HG03354 (cell line): Measurements from ENCODE around the gene WBP1L.
"Not testable (repeated sequence)": the region's sequence is repeated elsewhere in the genome, so short reads cannot be mapped to it uniquely, and the experiment has no call there.

Experiments
- ATAC-seq: cut with Tn5 transposase; IDR thresholded peaks from one replicate; pipeline ENCODE4 v1.9.1; 2021; ENCODE audit warnings: mild to moderate bottlenecking; ENCODE audit not compliant: unreplicated experiment, poor library complexity, severe bottlenecking

The WBP1L gene

DNA sequence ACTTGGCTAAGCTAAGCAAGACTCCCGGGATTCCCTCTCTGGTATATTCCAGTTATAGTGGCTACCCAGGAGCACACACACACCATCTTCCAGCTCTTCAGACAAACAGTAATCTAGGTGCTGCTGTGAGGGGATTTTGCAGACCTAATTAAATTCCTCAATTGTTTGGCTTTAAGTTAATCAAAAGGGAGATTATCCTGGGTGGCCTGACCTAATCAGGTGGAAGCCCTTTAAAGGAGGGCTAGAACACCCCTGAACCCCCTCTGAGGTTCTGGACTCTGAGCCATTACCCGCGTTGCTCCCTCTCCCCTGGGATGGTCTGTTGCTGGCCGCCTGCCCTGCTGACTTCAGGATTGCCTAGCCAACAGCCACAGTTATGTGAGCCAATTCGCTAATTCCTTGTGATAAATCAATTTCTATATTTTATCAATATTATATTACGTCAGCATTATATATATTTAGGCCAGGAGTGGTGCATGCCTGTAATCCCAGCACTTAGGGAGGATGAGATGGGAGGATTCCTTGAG is 22.9 kb upstream of the WBP1L start:
- no peak for ATAC-seq

DNA sequence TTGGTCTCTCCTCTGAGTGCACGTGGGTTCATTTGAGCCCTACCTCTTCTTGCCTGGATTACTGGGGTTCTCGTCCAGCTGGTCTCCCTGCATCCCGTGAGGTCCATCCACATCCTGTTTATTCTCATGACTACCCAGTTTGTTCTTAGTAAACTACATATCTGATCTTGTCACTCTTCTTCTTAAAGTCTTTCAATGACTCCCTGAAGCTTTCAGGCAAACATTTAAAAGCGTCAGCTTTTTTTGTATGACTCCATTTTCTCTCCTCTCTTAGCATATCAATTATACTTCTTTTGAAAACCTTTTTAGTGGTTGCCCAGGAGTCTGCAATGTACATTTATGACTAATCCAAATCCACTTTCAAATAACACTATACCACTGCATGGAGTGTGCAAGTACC is 21.8 kb upstream of the WBP1L start:
- ATAC-seq = no peak

DNA sequence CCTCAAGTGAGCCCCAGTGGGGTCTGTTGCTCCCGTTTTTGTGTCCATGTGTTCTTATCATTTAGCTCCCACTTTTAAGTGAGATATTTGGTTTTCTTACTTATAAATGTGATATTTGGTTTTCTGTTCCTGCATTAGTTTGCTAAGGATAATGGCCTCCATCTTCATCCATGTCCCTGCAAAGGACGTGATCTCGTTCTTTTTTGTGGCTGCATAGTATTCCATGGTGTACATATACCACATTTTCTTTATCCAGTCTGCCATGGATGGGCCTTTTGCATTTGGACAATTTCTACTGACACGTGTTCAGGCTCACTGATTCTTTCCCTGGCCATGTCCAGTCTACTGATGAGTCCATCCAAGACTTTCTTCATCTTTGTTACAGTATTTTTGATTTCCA is 19.8 kb upstream of the WBP1L start:
- ATAC-seq = no peak

DNA sequence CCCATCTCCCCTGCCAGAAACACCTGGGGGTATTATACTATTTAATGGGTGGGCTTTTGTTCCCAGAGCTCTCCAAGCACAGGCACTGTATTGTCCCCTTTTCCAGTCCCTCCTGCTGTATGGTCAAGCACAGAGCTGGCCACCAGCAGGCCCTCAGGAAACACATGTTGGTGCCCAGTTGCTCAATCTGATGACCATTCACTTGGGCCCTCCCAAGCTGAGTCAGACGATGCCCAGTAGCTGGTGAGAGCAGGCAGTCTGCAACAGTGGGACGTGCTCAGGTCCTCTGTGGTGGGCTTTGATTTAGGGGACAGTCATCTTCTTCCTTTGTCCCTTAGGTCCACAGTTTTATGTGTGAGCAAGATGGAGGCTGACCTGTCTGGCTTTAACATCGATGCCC is 17.5 kb upstream of the WBP1L start:
- ATAC-seq = no peak

DNA sequence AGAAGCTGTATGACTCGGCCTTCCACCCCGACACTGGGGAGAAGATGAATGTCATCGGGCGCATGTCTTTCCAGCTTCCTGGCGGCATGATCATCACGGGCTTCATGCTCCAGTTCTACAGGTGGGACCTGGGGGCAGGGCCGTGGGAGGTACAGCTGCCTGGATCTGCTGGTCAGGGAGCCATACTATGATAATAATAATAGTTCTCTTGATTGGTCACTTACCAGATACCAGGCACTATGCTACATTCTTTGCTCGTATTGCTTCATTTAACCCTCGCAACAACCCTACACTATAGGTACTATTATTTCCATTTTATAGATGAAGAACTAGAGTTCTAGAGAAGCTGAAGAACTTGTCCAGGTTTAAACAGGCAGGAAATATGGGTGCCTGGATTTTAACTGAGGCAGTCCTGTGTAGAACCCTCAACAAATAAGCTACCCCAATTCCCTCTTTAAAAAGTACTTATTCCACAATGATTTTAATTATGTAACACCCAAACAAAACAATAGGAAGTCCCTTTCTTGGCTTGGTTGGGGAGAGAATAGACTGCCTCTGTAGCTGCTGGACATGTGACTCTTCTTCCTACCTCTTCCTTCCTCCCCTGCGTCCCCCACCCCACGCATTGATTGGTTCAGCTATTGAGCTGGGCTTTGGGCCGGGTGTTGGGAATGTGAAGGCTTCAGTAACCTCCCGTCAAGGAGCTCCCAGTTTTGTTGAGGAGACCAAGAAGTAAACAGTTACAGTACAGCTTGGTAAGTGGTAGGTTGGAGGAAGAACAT is 16.5 kb upstream of the WBP1L start:
- ATAC-seq = no peak

DNA sequence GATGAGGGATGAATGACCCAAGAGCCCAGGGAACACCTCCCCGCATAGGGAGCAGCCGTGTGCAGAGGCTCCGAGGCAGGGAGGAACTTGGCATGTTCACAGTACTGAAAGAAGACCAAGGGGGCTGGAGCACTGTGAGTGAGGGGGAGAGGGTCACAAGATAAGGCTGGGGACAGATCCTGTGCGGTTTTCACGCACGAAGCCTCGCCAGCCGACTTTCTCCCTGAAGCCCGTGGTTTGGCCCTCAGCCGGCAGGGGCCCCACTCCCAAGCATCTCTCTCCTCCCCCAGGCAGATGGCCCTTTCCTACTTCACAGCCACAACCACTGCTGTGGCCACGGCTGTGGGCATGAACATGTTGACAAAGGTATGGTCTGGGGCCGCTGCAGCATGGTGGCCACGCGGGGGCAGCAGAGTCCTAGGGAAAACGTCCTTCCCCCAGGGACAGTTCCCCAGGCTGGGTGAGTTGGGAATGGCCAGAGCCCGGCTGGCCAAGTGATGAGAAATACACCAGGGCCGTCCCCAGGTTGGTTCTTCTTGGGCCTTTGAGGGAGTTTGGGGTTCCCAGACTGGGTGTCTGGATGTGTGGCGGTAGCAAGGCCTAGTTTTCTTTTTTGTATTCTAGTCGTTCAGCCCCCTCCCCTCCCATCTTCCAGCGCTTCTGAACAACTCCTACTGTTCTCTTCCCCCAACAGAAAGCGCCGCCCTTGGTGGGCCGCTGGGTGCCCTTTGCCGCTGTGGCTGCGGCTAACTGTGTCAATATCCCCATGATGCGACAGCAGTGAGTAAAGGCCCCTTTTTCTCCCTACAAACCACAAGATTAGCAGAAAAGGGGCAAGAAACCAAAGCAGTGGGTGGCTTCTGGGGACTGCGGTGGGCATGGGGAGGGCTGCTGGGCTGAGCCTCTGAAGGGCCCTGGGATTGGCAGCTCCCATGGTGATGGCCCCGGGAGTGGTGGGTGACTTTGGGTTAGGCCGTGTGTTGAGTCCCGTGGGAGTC is 14.4 kb upstream of the WBP1L start:
- ATAC-seq = no peak

DNA sequence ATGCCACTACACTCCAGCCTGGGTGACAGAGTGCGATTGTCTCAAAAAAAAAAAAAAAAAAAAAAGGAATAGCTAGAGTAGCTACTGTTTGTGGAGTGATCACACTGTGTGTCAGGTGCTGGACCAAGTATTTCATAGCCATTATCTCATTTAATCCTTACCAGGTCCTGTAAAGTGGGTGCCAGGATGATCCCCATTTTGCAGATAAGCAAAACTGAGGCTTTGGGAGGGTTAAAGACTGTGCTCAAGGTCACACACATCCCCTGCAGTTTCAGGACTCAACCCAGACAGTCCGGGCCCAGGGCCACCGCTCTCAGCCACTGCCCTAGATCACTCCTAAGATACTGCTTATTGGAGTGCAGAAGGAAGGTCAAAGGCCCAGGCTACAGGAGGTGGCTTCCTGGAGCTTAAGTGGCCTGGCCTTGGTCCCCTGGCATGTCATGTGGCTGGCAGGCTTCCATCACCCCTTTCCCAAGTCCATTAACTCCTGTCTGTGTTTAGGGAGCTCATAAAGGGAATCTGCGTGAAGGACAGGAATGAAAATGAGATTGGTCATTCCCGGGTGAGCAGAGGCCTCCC is 12.4 kb upstream of the WBP1L start:
- no peak for ATAC-seq

DNA sequence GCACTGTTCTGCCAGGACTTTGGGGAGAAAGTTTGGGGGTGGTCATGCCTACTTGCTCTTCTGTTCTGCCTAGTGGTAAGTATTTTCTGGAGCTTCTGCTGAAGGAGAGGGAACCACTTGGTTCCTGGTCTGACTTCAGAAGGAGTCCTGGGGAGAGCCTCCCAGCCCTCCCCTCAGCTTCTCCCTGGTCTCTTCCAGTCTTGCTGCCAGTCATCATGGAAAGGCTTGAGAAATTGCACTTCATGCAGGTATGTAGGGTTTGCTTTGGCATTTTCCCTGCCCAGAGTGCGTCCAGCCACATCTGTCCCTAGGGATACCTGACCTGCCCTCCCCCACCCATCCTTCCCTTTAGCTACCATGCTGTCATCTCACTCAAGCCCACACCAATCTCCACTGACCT is 11.1 kb upstream of the WBP1L start:
- no peak for ATAC-seq

DNA sequence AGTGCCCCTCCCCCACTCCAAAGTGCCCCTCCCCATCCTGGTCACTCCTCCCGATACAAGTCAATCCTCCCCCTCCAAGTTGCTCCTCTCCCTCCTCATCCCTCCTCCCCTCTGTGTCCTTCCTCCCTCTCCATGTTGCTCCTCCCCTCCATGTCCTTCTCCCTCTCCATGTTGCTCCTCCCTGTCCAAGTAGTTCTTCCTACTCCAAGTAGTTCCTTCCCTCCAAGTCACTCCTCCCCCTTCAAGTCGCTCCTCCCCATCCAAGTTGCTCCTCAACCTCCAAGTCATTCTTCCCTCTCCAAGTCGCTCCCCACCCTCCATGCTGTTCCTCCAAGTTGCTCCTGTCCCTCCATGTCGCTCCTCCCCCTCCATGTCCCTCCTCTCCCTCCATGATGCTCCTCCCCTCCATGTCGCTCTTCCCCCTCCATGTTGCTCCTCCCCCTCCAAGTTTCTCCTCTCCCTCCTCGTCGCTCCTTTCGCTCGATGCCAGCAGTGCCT is 8.6 kb upstream of the WBP1L start:
- no peak for ATAC-seq

DNA sequence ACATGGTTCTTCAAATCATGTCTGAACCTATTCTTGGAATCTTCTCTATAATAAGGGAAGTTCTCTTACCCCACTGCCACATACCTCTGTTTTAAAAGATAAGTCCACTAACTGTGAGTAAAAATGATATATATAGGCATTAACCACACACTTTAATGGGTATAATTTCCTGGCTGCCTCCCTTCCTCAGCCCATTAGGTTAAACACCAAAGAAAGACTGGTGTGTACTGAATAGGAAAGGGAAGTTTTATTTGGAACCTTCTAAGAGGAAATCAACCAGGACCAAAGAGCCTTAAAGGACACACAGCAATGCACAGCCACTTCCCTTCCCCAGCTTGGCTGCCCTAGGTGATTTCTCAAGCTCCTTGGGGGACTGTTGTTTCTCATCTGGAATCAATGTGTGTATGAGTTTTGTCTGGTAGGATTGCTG is 5.0 kb upstream of the WBP1L start:
- no peak for ATAC-seq

DNA sequence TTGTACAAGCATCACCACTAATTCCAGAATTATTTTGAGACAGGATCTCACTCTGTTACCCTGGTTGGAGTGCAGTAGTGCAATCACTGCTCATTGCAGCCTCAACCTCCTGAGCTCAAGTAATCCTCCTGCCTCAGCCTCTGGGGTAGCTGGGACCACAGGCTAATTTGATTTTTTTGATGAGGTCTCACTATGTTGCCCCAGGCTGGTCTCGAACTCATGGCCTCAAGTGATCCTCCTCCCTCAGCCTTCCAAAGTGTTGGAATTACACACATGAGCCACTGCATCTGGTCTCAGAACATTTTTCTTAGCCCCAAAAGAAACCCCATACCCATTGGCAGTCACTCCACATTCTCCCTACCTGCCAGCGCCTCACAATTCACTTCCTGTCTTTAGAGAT is 3.5 kb upstream of the WBP1L start:
- ATAC-seq = no peak

DNA sequence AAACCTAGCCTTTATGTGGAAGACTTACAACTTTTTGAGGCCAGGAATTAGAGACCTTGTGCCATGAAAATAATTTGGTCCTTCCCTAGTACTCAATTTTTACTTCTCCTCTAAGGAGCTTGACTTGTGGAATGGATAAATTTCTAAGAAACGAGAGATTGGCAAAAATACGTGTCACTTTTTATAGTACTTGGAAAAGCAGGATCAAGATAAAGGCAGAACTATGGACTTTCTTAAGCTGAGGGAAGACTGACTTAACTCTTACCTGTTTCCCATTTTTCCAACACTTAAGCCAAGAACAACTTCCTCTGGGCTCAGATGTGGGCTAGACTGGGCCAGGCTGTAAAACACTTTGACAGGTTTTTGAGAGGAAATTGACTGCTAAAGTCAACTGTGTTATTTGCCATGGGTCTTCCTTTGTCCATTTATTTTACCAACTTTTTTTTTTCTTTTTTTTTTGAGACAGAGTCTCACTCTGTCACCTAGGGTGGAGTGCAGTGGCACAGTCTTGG is 2.0 kb upstream of the WBP1L start:
- ATAC-seq = no peak

DNA sequence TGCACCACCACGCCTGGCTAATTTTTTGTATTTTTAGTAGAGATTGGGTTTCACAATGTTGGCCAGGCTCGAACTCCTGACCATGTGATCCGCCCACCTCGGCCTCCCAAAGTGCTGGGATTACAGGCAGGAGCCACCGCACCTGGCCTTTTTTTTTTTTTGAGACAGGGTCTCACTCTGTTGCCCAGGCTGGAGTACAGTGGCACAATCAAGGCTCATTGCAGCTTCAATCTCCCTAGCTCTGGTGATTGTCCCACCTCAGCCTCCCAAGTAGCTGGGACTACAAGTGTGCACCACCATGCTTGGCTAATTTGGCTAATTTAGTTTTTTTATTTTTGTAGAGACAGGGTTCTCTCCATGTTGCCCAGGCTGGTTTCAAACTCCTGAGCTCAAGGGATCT is 1.4 kb upstream of the WBP1L start:
- not testable (repeated sequence) for ATAC-seq

DNA sequence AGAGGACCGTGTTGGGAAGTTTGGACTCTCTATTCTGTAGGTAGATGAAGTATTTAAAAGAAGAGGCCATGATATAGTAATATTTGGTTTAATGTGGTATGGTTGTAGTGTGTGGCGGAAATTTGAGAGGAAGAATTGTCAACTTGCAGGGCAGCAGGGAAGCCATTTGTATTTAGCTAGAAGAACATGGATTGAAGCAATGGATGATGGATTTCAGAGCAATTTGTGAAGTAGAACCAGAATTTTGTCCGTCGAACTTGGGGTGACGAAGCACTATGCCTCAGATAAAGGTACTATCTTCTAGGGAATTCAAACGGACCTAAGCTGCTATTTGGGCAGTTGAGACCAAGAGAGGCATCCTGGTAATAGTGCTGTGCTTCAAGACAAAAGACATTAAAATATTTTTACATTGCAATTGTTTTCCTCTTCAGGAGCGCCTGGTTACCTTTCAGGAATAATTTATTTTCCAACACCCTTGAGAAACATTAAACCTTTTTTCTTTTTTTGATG is 615 bp upstream of the WBP1L start:
- peak; percentile 7 for ATAC-seq

DNA sequence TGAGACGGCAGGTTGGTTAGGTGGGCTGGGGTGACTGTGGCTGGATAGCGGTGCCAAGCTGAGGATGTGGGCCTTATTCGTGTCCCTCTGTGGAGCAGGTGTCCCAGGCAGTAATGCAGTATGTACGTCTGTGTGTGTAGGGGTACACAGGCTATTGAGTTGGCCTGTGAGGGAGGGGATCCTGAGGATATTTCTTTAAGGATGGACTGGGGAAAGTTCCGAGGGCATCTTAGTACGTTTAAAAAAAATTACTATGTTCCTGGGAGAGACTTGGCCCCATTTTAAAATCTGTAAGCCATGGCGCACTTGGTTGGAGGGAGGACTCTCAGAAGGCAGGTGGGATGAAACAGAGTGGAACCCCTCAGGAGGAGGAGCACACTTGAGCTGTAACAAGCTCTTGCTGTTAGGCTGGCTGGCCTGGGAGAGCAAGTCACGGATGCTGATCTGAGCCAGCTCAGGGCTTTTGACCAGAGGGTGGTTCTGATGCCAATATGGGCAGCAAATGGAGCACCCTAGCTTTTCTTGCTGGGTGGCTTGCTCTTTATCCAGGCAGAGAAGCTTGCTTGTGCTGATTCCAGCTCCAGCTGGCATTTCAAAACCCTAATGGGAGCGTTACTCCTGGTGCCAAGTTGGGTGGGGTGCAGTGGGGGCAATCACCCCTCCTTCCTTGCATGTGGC is 765 bp downstream of the WBP1L start:
- ATAC-seq = peak; percentile 2

DNA sequence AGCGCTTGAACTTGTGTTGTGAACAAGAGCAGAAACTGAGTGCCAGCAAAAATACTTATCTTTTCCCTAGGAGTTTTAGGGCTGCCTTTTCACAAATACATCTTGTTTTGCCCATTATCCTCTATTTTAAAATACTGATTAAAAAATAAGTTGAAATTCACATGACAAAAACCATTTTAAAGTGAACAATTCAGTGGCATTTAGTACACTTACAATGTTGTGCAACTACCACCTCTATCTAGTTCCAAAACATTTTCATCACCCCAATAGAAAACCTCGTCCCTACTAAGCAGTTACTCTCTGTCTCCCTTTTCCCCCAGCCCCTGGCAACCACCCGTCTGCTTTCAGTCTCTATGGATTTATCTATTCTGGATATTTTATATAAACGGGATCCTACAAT is 1.4 kb downstream of the WBP1L start:
- no peak for ATAC-seq

DNA sequence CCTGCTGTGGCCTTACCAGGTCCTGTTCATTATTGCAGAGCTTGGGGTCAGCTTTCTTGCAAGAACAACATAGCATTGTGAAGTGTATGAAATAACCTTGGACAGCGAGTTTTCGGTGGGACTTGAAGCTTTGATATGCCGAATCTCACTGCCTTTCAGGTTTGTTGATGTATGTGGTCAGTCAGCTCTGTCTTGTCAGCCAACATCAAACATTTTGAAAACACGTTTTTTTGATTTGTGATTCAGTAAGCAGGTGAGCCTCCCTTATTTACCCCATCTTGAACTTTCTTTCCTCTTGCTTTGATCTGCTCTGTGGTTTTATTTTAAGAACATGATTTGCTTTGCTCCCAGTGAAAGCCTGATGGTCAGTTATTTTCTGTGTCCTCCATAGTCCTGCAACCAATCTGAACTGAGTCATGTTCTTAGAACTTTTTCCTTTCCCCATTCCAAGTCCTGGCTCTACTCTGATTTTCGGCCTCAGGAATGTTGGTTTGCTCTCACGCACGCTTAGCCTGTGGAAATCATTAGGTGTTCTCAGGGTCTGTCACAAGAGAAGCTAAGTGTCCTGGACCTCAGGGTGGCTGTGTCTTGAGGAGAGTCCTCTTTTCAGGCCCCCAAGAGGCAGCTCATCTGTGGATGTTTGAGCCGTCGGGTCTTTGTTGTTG is 8.7 kb downstream of the WBP1L start:
- no peak for ATAC-seq

DNA sequence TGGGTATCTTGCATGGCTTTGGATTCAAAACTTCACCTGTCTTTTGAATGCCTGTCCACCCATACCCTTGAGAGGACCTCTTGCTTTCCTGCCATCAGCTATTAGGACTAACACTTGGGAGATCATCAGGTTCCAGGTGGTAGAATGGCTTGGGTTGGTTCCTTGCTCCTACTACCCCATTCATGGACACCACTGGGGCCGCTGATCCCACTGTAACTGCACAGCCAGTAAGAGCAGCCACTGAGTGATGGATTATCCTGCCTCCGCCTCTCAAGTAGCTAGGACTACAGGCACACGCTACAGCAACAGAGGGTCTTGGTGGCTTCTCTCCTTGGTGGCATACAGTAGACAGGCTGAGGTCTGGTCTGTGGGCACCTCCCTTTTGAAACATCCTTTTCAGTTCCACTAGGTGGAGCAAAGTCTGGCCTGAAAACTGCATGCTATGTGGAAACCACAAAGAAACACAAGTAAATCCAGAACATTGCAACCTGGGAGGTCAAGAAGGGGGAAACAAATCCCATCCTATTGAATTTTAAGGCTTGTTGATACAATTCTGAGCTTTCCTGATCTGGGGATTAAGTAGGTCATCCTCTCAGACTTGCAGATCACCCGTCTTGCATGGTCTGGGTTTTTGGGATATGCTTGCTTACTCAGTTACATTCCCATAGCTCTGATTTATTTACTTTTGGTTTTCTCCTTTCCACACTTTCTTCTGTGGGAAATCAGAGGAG is 9.4 kb downstream of the WBP1L start:
- peak; percentile 46 for ATAC-seq
